WTC11 (cell line): Measurements from ENCODE around the gene MFSD11. TPM values are rescaled to one million over a fixed set of nuclear protein-coding genes. Genes with fewer than 3 reads are reported as not detected.

Experiments
- ATAC-seq: fragments of 200-7000 bp; cut with Tn5 transposase; 2 replicates; pipeline ENCODE4 v1.10.0; 2021; ENCODE audit warnings: mild to moderate bottlenecking, moderate library complexity
- CTCF ChIA-PET: fragments of 300-600 bp; sonication (Branson Sonifier 250); formaldehyde crosslinking; loops from one replicate; lab custom pipeline; 2021; ENCODE audit warnings: antibody characterized with exemption; lab: Charles Lee
- POLR2A ChIA-PET: fragments of 350-600 bp; sonication (Branson Sonifier 250); formaldehyde crosslinking; loops from one replicate; lab custom pipeline; 2021; ENCODE audit warnings: antibody characterized with exemption; lab: Charles Lee
- DNase-seq: peaks from one replicate; pipeline ENCODE4 v3.0.0; 2021; ENCODE audit warnings: low spot score
- H3K27ac Mint-ChIP-seq: 2 replicates; pipeline ENCODE4 v1.8.0; 2021; ENCODE audit warnings: mixed read lengths
- H3K27me3 Mint-ChIP-seq: 2 replicates; pipeline ENCODE4 v1.8.0; 2021; ENCODE audit warnings: low read depth, mild to moderate bottlenecking, moderate library complexity, mixed read lengths
- H3K36me3 Mint-ChIP-seq: 2 replicates; pipeline ENCODE4 v1.8.0; 2021; ENCODE audit warnings: mixed read lengths
- H3K4me1 Mint-ChIP-seq: 2 replicates; pipeline ENCODE4 v1.8.0; 2022; ENCODE audit warnings: mixed read lengths
- H3K4me3 Mint-ChIP-seq: 2 replicates; pipeline ENCODE4 v1.8.0; 2021; ENCODE audit warnings: mild to moderate bottlenecking, moderate library complexity, mixed read lengths
- H3K9me3 Mint-ChIP-seq: 2 replicates; pipeline ENCODE4 v1.8.0; 2021; ENCODE audit warnings: mixed read lengths
- CDX4 ChIP-seq: fragments of 250-450 bp; sonication (Bioruptor Pico); IDR thresholded peaks from 2 replicates; pipeline ENCODE4 v1.9.0; 2021; ENCODE audit warnings: moderate library complexity, mild to moderate bottlenecking, inconsistent platforms, borderline replicate concordance
- CREB1 ChIP-seq: sonication (generic); formaldehyde crosslinking; IDR thresholded peaks from 2 replicates; pipeline ENCODE4 v1.8.0; 2023; ENCODE audit warnings: mild to moderate bottlenecking, missing genetic modification reagents
- E2F4 ChIP-seq: sonication (generic); formaldehyde crosslinking; IDR thresholded peaks from 2 replicates; pipeline ENCODE4 v1.8.1; 2022; ENCODE audit warnings: low read depth, mild to moderate bottlenecking, moderate library complexity, missing genetic modification reagents, borderline replicate concordance
- ETV6 ChIP-seq: sonication (generic); formaldehyde crosslinking; IDR thresholded peaks from 2 replicates; pipeline ENCODE4 v1.8.1; 2022; ENCODE audit warnings: mild to moderate bottlenecking, missing genetic modification reagents
- FOXK1 ChIP-seq: sonication (generic); formaldehyde crosslinking; IDR thresholded peaks from 2 replicates; pipeline ENCODE4 v1.8.0; 2022; ENCODE audit warnings: mild to moderate bottlenecking, moderate library complexity, missing genetic modification reagents
- MAX ChIP-seq: sonication (generic); formaldehyde crosslinking; IDR thresholded peaks from 2 replicates; pipeline ENCODE4 v1.8.0; 2022; ENCODE audit warnings: mild to moderate bottlenecking, missing genetic modification reagents
- MLX ChIP-seq: sonication (generic); formaldehyde crosslinking; IDR thresholded peaks from 2 replicates; pipeline ENCODE4 v1.8.1; 2023; ENCODE audit warnings: mild to moderate bottlenecking, missing genetic modification reagents, moderate library complexity
- MYBL2 ChIP-seq: sonication (generic); formaldehyde crosslinking; IDR thresholded peaks from 2 replicates; pipeline ENCODE4 v1.8.1; 2023; ENCODE audit warnings: mild to moderate bottlenecking, moderate library complexity, missing genetic modification reagents
- RORB ChIP-seq: fragments of 250-450 bp; sonication (Bioruptor Pico); IDR thresholded peaks from 2 replicates; pipeline ENCODE4 v1.9.0; 2021; ENCODE audit warnings: mild to moderate bottlenecking
- SMAD3 ChIP-seq: sonication (generic); formaldehyde crosslinking; IDR thresholded peaks from 2 replicates; pipeline ENCODE4 v1.8.0; 2022; ENCODE audit warnings: missing genetic modification reagents, mild to moderate bottlenecking, borderline replicate concordance
- SP1 ChIP-seq: sonication (generic); formaldehyde crosslinking; conservative IDR thresholded peaks from 2 replicates; pipeline ENCODE4 v1.8.1; 2022; ENCODE audit warnings: missing genetic modification reagents
- ZBTB21 ChIP-seq: sonication (generic); formaldehyde crosslinking; IDR thresholded peaks from 2 replicates; pipeline ENCODE4 v1.8.1; 2023; ENCODE audit warnings: mild to moderate bottlenecking, missing genetic modification reagents, borderline replicate concordance
- ZBTB43 ChIP-seq: sonication (generic); formaldehyde crosslinking; IDR thresholded peaks from 2 replicates; pipeline ENCODE4 v1.8.1; 2023; ENCODE audit warnings: mild to moderate bottlenecking, missing genetic modification reagents
- ZNF219 ChIP-seq: sonication (generic); formaldehyde crosslinking; IDR thresholded peaks from 2 replicates; pipeline ENCODE4 v1.8.0; 2023; ENCODE audit warnings: missing genetic modification reagents, mild to moderate bottlenecking, borderline replicate concordance
- total RNA-seq: library from RNA; stranded (reverse); gene quantifications from 3 replicates; pipeline ENCODE4 v1.2.3, GENCODE V29; 2021

Gene MFSD11
- total RNA-seq, 1 experiment from 2014 or later = 16.6 TPM

- H3K4me3 Mint-ChIP-seq = peak within 1 kb of the TSS; percentile 89
- H3K27ac Mint-ChIP-seq = peak within 1 kb of the TSS; percentile 93
- peaks cover 15% of the 10 kb centered on the region for H3K4me1 Mint-ChIP-seq
- CTCF ChIA-PET = interaction anchor here (0.6 to 2.7 kb wide), 15 partner anchors 12 to 361 kb away, joined by 3 to 12 read pairs (median 3); partner anchors contain the start of gene AANAT
- H3K9me3 Mint-ChIP-seq = no peaks in the 10 kb centered on the region
- H3K36me3 Mint-ChIP-seq = peaks cover 21% of the 10 kb centered on the region
- ATAC-seq = peak; percentile 31
- TF ChIP-seq ZNF219 (CRISPR knock-in tag) (no peak), E2F4 (CRISPR knock-in tag) (0 out of 2 replicates have a peak, but pooled peaks have one; percentile 48), ZBTB21 (CRISPR knock-in tag) (peak; percentile 22; the same call in 1 of the 2 replicates), MLX (CRISPR knock-in tag) (0 out of 2 replicates have a peak, but pooled peaks have one; percentile 58), FOXK1 (CRISPR knock-in tag) (peak; percentile 26; the same call in 1 of the 2 replicates), MYBL2 (peak; percentile 65; the same call in 1 of the 2 replicates), CREB1 (no peak), SMAD3 (CRISPR knock-in tag) (no peak), ETV6 (CRISPR knock-in tag) (peak; percentile 49; the same call in 1 of the 2 replicates), SP1 (CRISPR knock-in tag) (peak; percentile 35; the same call in 1 of the 2 replicates)
- peak; percentile 70 for DNase-seq
- POLR2A ChIA-PET = interaction anchor here (0.6 to 4.1 kb wide), 3 partner anchors 10 to 1647 kb away, joined by 3 to 28 read pairs (median 4); partner anchors contain the start of genes MFSD11 and SRSF2
- no peaks in the 10 kb centered on the region for H3K27me3 Mint-ChIP-seq
Observed at GRCh38 chr17:76726776-76727718, 10.9 kb upstream of the MFSD11 start, which contains the start of gene METTL23. Gene METTL23, plus strand, starts transcription at chr17:76726839. Its CDS starts 2,872 bp downstream, at chr17:76729711.

GRCh38 chr17:76727745-76728456 is 10.0 kb upstream of the MFSD11 start:
- Mint-ChIP-seq H3K9me3 (no peaks in the 10 kb centered on the region), H3K27ac (peak overlapping the region; percentile 73), H3K4me3 (peak overlapping the region; percentile 89), H3K27me3 (no peaks in the 10 kb centered on the region), H3K36me3 (peaks cover 24% of the 10 kb centered on the region), H3K4me1 (peaks cover 17% of the 10 kb centered on the region)
- TF ChIP-seq ZBTB21 (CRISPR knock-in tag) (no peak), RORB (CRISPR knock-in tag) (no peak), CDX4 (CRISPR knock-in tag) (no peak), ZBTB43 (CRISPR knock-in tag) (no peak), MAX (CRISPR knock-in tag) (no peak), SMAD3 (CRISPR knock-in tag) (no peak)
- ATAC-seq (no peak), DNase-seq (no peak)
- ChIA-PET POLR2A (interaction anchor here (0.7 to 4.1 kb wide), 3 partner anchors 9 to 1646 kb away, joined by 3 to 28 read pairs (median 4); partner anchors contain the start of genes MFSD11 and SRSF2), CTCF (interaction anchor here (0.6 to 2.7 kb wide), 12 partner anchors 11 to 361 kb away, joined by 3 to 12 read pairs (median 3); no protein-coding TSS in a partner anchor)
